H1 (cell line): ENCODE data around the gene HS6ST2. TPM values are rescaled to one million over a fixed set of nuclear protein-coding genes. Genes with fewer than 3 reads are reported as not detected.

ENCODE experiments used
- CHD7 ChIP-seq: fragments of 300-600 bp; sonication (generic); IDR thresholded peaks from 2 replicates; pipeline ENCODE4 v1.7.1; 2012; ENCODE audit warnings: low read length, moderate library complexity, mild to moderate bottlenecking, inconsistent platforms; ENCODE audit not compliant: insufficient replicate concordance
- GTF2F1 ChIP-seq: IDR thresholded peaks from 2 replicates; pipeline ENCODE4 v1.6.1; 2012; ENCODE audit warnings: low read depth, low read length, improper control_type of control experiment, borderline replicate concordance
- POLR2AphosphoS5 ChIP-seq: IDR thresholded peaks from 2 replicates; pipeline ENCODE4 v1.6.1; 2011; ENCODE audit warnings: low read depth, low read length
- POU5F1 ChIP-seq: IDR thresholded peaks from 2 replicates; pipeline ENCODE4 v1.6.1; 2011; ENCODE audit warnings: low read depth, mild to moderate bottlenecking, low read length, moderate library complexity
- RNF2 ChIP-seq: fragments of 200-900, 300-1000 bp; sonication (generic); IDR thresholded peaks from 2 replicates; pipeline ENCODE4 v1.7.1; 2016; ENCODE audit warnings: borderline replicate concordance, low read depth, mild to moderate bottlenecking, antibody characterized with exemption, low read length; ENCODE audit not compliant: poor library complexity, severe bottlenecking; ENCODE audit errors: missing control alignments
- SIN3A ChIP-seq, 2 experiments: IDR thresholded peaks in 1 of 2; conservative IDR thresholded peaks in 1 of 2; 2 replicates each; pipeline ENCODE4 v1.6.1; 2011 to 2012; ENCODE audit warnings: low read length in 2 of 2, improper control_type of control experiment in 1 of 2, low read depth in 1 of 2, mild to moderate bottlenecking in 1 of 2
- SIRT6 ChIP-seq: IDR thresholded peaks from one replicate; pipeline ENCODE4 v1.7.1; 2012; ENCODE audit warnings: low read length, inconsistent platforms
- SP2 ChIP-seq: IDR thresholded peaks from 2 replicates; pipeline ENCODE4 v1.6.1; 2012; ENCODE audit warnings: mild to moderate bottlenecking, low read length, inconsistent platforms
- SUZ12 ChIP-seq: fragments of 200-600 bp; sonication (generic); IDR thresholded peaks from 2 replicates; pipeline ENCODE4 v1.6.1; 2012; ENCODE audit warnings: mild to moderate bottlenecking, inconsistent platforms, low read length, moderate library complexity, mixed read lengths
- TBP ChIP-seq: IDR thresholded peaks from 2 replicates; pipeline ENCODE4 v1.6.1; 2011; ENCODE audit warnings: low read depth, low read length, improper control_type of control experiment
- YY1 ChIP-seq: IDR thresholded peaks from 2 replicates; pipeline ENCODE4 v1.6.1; 2011; ENCODE audit warnings: low read depth, mild to moderate bottlenecking, low read length
- ZNF274 ChIP-seq: IDR thresholded peaks from 2 replicates; pipeline ENCODE4 v1.7.0; 2012; ENCODE audit warnings: low read length, borderline replicate concordance; ENCODE audit errors: extremely low read depth
- polyA plus RNA-seq, 7 experiments: library from polyadenylated mRNA; depleted of rRNA in 3 of 7; stranded (reverse) in 5 of 7; unstranded in 2 of 7; fragments of >200 nt in 5 of 7; fragments of 200-250 nt in 2 of 7; gene quantifications; 1 replicate in 5 of 7; 2 replicates in 1 of 7; 4 replicates in 1 of 7; pipeline versions ENCODE4 v1.2.1 to v1.2.3, GENCODE V29; 2011 to 2013; ENCODE audit warnings: missing spikeins in 2 of 7, mixed read lengths in 2 of 7
- total RNA-seq: library from RNA; stranded (reverse); fragmentation: NEBNext Ultra II Directional; extraction: Animal tissue kit (Norgen Biotek cat#: 25700); gene quantifications from 2 replicates; pipeline ENCODE4 v1.2.1, GENCODE V29; 2021

Gene HS6ST2
- total and polyA plus RNA-seq, 2 of the 8 experiments (the other 6 are each of a cell fraction or from before 2014, with no cell fraction given), result 3.9 TPM

DNA sequence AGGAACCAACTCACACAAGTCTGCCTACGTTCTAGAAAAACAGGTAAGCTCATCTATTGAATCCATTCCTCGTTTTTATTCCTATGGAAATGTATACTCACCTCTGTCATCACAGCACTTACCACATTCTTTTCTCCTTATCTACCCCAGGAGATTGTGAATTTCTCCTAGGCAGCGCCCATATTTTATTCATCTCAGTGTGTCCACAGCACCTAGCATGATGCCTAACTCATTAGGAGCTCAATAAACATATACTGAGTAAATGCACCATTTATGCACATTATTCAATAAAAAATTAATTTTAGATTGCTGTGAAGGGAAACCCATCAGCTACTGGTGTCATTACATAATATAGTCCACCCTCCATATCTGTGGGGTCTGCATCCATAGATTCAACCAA, 363.4 kb downstream of the HS6ST2 start (continued):
- TF ChIP-seq CHD7 (no peak), ZNF274 (no peak), POU5F1 (no peak), SIN3A (conservative IDR thresholded peaks at IDR 0.05 in 1 of 2, IDR thresholded peaks at IDR 0.05 in 1 of 2; ENCODE audit: low read depth in 1 of 2, low read length in 2 of 2) (no peak), TBP (no peak), POLR2AphosphoS5 (no peak), YY1 (no peak), SP2 (no peak), GTF2F1 (no peak), RNF2 (no peak), SIRT6 (no peak), SUZ12 (no peak)
